DMS53 treated with DMSO at 0.1 percent for 48 hours (cell line): ENCODE data around the gene ARRB2.
"Not testable (repeated sequence)": the region's sequence is repeated elsewhere in the genome, so short reads cannot be mapped to it uniquely, and the experiment has no call there.

Source experiments
- DNase-seq: peaks from one replicate; lab custom pipeline; 2025; ENCODE audit not compliant: unreplicated experiment; lab: John Stamatoyannopoulos, UW

ARRB2 gene

DNA sequence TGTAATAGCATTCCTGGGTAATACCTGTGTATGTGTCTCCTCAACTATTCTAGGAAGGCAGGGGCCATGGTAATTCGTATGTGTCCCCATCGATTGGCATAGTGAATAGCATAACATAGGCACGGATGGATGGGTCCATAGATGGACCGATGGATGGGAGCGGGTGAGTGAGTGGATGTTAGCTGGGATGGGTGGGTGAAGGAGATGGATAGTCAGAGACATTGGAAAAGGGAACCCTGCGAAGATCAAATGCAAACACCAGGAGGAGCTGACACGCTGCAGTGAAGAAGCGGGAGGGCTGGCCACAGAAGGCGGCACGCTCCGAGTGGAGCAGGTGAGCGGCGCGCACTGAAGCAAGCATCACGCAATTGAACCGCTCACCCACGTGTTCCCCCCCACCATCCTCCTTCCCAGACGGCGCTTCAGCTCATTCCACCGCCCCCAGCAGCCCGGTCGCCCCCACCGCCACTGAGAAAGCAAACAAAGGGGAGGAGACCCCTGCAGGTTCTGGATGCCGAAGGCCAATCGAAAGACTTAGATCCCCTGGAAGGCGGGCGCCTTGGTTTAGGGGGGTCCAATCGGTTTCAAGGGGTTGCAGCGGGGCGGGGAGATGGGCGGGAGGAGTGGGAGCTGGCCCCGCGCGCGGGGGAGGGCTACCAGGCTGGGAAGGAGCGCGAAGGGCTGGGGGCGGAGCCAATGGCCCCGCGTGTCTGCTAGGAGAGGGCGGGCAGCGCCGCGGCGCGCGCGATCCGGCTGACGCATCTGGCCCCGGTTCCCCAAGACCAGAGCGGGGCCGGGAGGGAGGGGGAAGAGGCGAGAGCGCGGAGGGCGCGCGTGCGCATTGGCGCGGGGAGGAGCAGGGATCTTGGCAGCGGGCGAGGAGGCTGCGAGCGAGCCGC lies at the start of gene ARRB2:
Gene ARRB2 (plus strand): TSS at position 839 of the 899 bp plus-strand sequence. CDS start 90 bp downstream, outside the sequence.
- DNase-seq: peak; percentile 93

- DNase-seq: no peak
Measured at GRCh38 chr17:4663711-4664110, 46.7 kb upstream of the ARRB2 start.

DNA sequence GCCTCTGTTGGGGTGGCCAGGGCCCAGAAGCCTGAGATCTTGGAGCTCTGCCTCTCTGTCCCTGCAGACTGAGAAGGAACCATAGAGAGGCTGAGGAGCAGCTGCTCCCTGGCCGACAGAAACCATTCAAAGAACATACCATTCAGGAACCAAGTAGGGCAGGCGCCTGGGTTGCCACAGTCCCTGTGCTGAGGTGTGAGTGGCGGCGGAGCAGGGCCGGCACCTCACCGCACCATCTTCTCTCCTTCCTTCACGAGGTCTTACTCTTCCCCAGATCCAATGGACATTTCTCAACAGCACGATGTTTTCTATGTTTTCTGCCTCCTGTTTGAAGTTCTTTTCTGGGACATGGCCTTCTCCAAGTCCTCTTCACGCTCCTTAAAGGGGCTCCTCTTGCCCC lies 46.2 kb upstream of the ARRB2 start:
- no peak for DNase-seq

- DNase-seq: no peak
Measured at GRCh38 chr17:4665027-4665426, 45.4 kb upstream of the ARRB2 start.

DNA sequence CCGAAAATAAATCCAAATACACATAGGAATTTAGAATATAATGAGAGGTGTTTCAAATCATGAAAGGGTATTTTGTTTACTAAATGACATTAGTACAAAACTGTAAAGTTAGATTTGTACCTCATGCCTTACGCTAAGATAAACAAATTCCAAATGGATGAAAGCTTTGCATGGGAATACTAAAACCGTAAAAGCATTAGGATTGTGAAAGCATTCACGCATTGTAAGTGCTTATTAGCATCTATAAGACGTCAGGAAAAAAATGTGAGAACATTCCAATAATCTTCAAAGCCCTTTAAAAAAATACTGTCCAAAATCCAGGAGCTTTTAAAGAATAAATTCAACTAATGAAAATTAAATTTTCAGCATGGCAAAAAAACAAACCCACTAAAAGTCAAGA lies 44.1 kb upstream of the ARRB2 start:
- no peak for DNase-seq

DNA sequence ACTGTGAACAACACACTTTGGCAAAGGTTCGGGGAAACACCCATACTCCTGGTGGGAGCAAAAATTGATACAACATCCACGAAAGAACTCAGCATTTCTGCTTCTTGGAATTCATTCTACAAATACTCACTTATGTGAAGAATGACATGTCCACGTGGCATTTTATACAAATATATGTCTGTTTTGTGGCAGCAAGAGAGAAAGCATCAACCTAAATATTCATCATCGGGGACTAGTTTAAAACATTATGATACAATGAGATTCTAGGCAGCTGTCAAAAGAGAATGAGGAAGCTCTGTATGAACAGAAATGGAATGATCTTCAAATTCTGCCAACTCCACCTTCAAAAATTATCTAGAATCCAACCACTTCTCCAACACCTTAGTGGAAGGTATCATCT lies 43.3 kb upstream of the ARRB2 start:
- no peak for DNase-seq

GRCh38 chr17:4672055-4672630 lies 38.3 kb upstream of the ARRB2 start:
- DNase-seq: no peak

GRCh38 chr17:4672751-4673150 lies 37.7 kb upstream of the ARRB2 start:
- DNase-seq: no peak

DNA sequence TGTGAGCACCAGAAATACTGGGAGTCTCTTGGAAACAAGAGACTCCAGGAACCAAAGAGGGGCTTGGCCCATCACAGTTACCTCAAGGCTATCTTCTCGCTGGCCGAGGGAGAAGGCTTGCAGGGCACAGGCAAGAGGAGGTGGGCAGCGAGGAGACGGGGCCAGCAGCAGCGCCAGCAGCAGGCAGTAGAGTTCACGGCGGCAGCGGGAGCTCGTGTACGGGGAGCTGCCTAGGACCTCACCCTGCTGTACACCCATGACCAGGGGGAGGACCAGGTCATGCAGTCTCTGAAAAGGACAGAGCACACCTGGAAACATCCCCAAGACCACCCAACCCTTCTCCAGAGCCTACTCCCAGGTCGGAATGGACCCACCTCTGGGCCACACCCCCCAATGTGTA lies 37.3 kb upstream of the ARRB2 start:
- no peak for DNase-seq

DNA sequence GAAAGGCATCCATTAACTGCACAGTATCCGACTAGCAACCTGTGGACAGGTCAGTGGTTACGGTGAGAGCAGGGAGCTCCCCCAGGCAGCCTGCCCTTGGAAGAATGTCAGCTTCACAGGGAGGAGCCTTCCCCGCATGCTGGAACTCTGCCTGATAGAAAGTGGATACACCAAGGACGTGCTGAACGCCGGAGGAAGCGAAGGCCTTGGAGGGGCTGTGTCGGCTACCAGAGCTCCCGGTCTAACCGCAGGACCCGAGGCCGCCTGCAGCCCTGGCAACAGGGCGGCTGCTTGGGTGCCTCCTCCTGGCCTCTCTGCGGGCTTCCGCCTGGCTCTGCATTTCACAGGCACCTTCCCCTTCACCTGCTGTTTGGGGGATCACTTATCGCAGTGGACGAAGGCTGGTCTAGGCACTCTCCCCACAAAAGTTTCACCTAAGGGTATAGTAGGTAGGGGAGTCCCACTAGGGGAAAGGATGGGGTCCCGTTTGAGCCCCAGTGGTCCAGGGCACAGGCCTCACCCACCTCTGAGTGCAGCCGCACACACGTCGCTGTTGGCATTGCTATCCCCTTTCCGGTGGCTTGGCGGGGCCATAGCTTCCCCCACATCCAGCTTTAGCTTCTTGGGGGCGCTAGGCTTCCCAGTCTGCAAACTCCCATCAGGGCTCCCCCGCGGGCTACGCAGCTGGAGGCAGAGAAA lies 36.3 kb upstream of the ARRB2 start:
- no peak for DNase-seq

DNA sequence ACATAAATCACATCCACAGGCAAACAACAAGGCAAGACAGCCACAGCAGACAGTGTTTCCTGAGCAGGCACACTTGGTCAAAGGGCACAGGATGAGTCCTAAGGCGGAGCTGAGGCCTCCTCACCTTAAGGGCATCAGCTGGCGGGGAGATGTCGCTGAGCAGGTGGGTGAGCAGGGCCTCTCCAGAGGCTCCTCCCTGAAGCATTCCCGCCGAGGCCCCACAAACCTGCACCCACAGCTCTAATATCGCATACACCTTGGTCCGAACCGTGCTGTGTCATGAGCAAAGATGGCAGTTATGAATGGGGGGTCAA lies 35.8 kb upstream of the ARRB2 start:
- DNase-seq: no peak

GRCh38 chr17:4675791-4676190 lies 34.6 kb upstream of the ARRB2 start:
- no peak for DNase-seq

DNA sequence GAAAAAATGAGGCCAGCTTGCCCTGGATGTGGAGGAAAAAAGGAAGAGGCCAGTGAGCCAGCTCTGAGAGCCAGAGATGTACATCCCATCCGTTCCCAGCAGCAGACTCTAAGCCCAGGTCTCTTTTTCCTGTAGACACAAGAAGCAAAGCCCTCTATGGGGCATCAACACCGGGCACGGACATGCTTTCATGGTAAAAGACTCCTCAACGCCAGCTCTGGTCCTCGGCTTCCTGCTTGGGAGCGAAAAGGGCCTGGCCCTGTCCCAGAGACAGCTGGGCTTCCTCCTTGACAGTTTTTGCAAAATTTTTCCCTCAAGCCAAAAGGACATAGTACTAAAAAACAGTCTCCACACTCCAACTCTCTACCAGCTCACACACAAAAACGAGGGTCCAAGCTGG lies 33.6 kb upstream of the ARRB2 start:
- no peak for DNase-seq

DNA sequence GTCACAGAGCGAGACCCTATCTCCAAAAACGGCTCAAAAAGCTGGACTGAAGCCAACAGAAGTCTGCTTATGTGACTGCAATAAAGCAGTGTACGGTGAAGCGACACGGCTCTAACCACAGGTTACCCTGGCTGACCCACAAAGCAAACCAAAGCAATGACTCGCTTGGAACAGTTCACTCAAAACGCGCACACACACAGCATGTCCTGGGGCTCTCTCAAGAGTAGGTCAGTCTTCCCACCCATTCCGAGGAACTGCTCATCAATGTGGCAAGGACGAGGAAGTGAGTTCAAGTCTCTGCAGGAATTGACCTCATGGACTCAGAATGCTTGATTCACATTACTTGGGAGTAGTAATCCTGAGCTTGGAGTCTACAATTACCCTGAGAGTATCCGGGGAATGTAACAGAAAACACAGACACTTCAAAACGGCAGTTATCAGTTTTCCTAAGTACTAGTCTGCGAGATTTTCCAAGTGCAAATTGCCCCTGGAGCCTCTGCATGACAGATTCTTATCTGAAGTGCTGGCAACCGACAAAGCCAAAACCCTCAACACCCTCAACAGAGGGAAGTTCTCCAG lies 31.9 kb upstream of the ARRB2 start:
- no peak for DNase-seq

DNA sequence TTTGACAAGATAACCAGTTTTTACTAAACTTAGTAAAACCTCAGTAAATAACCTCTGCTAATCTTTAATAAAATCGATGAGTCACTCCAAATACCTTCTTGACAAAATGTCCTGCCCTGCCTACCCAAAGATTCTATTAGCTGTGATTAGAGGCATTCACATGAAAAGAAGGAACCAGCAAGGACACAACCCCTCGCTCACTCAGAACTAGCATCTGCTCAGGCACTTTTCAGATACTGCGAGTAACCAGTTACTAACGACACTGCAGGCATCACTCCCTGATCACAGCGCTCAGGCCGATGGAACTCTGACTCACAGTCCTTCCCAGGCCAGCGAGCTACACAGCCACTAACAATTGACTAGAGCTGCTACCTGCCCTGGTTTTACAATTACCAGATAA lies 30.8 kb upstream of the ARRB2 start:
- DNase-seq: no peak

DNA sequence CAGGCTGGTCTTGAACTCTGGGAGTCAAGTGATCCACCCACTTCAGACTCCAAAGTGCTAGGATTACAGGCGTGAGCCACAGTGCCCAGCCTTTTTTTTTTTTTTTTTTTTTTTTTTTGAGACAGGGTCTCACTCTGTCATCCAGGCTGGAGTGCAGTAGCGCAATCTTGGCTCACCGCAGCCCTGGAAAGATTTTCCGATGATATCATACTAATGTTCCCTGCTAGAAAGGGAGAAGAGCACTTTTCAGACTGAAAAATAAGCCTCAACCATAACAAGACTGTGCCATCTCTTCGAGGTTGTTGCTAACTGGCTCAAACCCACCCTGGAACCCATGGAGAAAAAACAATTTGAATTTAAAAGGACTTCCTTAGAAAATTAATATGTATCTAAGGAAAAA lies 26.7 kb upstream of the ARRB2 start:
- DNase-seq: not testable (repeated sequence)

DNA sequence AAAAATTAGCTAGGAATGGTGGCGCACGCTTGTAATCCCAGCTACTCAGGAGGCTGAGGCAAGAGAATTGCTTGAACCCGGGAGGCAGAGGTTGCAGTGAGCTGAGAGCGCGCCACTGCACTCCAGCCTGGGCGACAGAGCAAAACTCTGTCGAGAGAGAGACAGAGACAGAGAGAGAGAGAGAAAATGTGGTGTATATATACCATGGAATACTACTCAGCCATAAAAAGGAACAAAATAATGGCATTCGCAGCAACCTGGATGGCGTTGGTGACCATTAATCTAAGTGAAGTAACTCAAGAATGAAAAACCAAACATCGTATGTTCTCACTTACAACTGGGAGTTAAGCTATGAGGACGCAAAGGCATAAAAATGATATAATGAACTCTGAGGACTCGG lies 20.6 kb upstream of the ARRB2 start:
- not testable (repeated sequence) for DNase-seq

GRCh38 chr17:4690745-4691144 lies 19.7 kb upstream of the ARRB2 start:
- no peak for DNase-seq

- DNase-seq: no peak
Measured at GRCh38 chr17:4691686-4692085, 18.7 kb upstream of the ARRB2 start.

- no peak for DNase-seq
Measured at GRCh38 chr17:4693416-4693815, 17.0 kb upstream of the ARRB2 start.

- no peak for DNase-seq
Measured at GRCh38 chr17:4696437-4696805, 14.0 kb upstream of the ARRB2 start.
